Left hindlimb (tissue), 1 donor: Measurements from ENCODE around the gene ENC1.

Experiments used
- DNase-seq: peaks from one replicate; pipeline ENCODE4 v3.0.0-alpha.2; 2018

Gene ENC1

GRCh38 chr5:74655206-74655605 is 14.7 kb upstream of the ENC1 start:
- DNase-seq, result no peak

- no peak for DNase-seq
Observed at GRCh38 chr5:74653991-74654390, 13.5 kb upstream of the ENC1 start.

GRCh38 chr5:74652576-74652975 is 12.0 kb upstream of the ENC1 start:
- DNase-seq, result no peak

- DNase-seq, result no peak
Observed at GRCh38 chr5:74651710-74652109, 11.2 kb upstream of the ENC1 start.

GRCh38 chr5:74649421-74649973 is 9.0 kb upstream of the ENC1 start:
- no peak for DNase-seq

- no peak for DNase-seq
Observed at GRCh38 chr5:74648835-74649293, 8.3 kb upstream of the ENC1 start.

GRCh38 chr5:74647096-74647495 is 6.6 kb upstream of the ENC1 start:
- no peak for DNase-seq

GRCh38 chr5:74643111-74643562 is 2.6 kb upstream of the ENC1 start:
- DNase-seq, result no peak

- DNase-seq, result no peak
Observed at GRCh38 chr5:74642543-74642863, 2.0 kb upstream of the ENC1 start.

- peak; percentile 67 for DNase-seq
Observed at GRCh38 chr5:74641735-74642542, 1.4 kb upstream of the ENC1 start.

- DNase-seq, result peak; percentile 87
Observed at GRCh38 chr5:74640954-74641734, 616 bp upstream of the ENC1 start.

GRCh38 chr5:74639807-74640449 is 600 bp downstream of the ENC1 start:
- DNase-seq, result peak; percentile 68

- DNase-seq, result no peak
Observed at GRCh38 chr5:74638970-74639806, 1.3 kb downstream of the ENC1 start.

- no peak for DNase-seq
Observed at GRCh38 chr5:74638544-74638969, 2.0 kb downstream of the ENC1 start.

GRCh38 chr5:74636552-74636951 is 4.0 kb downstream of the ENC1 start:
- no peak for DNase-seq

GRCh38 chr5:74636149-74636548 is 4.4 kb downstream of the ENC1 start:
- no peak for DNase-seq

- DNase-seq, result no peak
Observed at GRCh38 chr5:74634611-74635286, 5.8 kb downstream of the ENC1 start.

GRCh38 chr5:74633695-74634094 is 6.8 kb downstream of the ENC1 start:
- no peak for DNase-seq

GRCh38 chr5:74632947-74633356 is 7.6 kb downstream of the ENC1 start:
- no peak for DNase-seq

GRCh38 chr5:74631081-74631953 is 9.2 kb downstream of the ENC1 start:
- DNase-seq, result no peak
